ENCODE measurements around the gene CD8B. TPM values are rescaled to one million over a fixed set of nuclear protein-coding genes. Genes with fewer than 3 reads are reported as not detected.

CD8B gene
- total and polyA plus RNA-seq, 2 of the 8 experiments (the other 6 are each of a cell fraction or from before 2014, with no cell fraction given) = 0.35 to 0.63 TPM

DNA sequence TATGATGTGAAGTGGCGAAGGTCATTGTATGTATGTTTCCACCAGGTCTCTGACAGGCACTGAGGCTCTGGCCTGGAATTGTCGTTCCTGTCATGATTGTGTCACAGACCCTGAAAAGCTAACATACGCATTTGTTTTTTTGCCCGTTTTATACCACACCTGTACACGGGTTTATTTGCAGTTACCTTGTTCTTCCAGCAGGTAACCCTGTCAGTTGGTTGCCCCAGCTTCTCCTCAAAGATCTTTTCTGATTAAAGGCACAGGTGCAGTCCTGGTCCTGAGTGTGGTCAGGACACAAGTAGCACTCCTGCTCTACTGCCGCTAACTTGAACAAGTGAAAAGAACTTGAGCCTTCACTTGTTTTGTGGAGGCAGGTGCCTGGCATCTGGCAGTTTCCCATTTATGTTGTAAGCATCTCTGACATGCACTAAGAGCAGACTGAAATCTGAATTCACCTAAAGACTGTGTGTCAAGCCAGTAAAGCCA, 90.8 kb downstream of the CD8B start:
- Histone ChIP-seq H4K20me1 (replicated peaks in 1 of 2; ENCODE audit: control insufficient read depth in 1 of 2, insufficient read depth in 2 of 2, low read length in 2 of 2) (peaks cover 0 to 4% of the 10 kb centered on the region in 2 experiments), H3K4ac (replicated peaks; ENCODE audit: insufficient read length, low read depth, low read length) (no peak overlapping the region), H3K18ac (ENCODE audit: extremely low read depth, low read length) (no peak overlapping the region), H3K79me1 (ENCODE audit: low read depth, low read length) (no peaks in the 10 kb centered on the region), H3K27me3 (replicated peaks in 1 of 4; ENCODE audit: control insufficient read depth in 3 of 4, extremely low read depth in 1 of 4, insufficient read depth in 3 of 4, low read length in 3 of 4) (no peaks in the 10 kb centered on the region), H2AK5ac (ENCODE audit: low read depth, low read length) (no peak overlapping the region), H2BK5ac (ENCODE audit: low read depth, low read length) (no peak overlapping the region), H3K23ac (ENCODE audit: insufficient read length) (no peak overlapping the region), H4K91ac (replicated peaks; ENCODE audit: insufficient read length, low read length) (no peak overlapping the region), H3K4me2 (ENCODE audit: insufficient read depth in 1 of 2, low read depth in 2 of 2, low read length in 2 of 2) (no peak overlapping the region), H2BK120ac (replicated peaks; ENCODE audit: low read depth, low read length) (no peak overlapping the region), H3K56ac (replicated peaks; ENCODE audit: insufficient read length, low read depth, low read length) (no peak overlapping the region), H3K27ac (ENCODE audit: low read depth, low read length) (no peak overlapping the region), H2BK20ac (ENCODE audit: low read length) (no peak overlapping the region), H3K23me2 (ENCODE audit: low read depth, low read length) (no peaks in the 10 kb centered on the region), H4K8ac (ENCODE audit: extremely low read depth, insufficient read depth, low read length) (no peak overlapping the region), H2BK12ac (ENCODE audit: low read depth, low read length) (no peak overlapping the region), H2AFZ (ENCODE audit: low read length) (no peak overlapping the region), H3K9ac (replicated peaks in 1 of 4; ENCODE audit: extremely low read depth in 1 of 4, low read depth in 3 of 4, low read length in 3 of 4) (no peak overlapping the region), H3K14ac (ENCODE audit: insufficient read length) (no peak overlapping the region), H3K4me3 (ENCODE audit: extremely low read depth in 1 of 4, insufficient read depth in 2 of 4, low read depth in 3 of 4, low read length in 4 of 4) (no peak overlapping the region), H3K4me1 (replicated peaks in 1 of 4; ENCODE audit: control insufficient read depth in 3 of 4, insufficient read depth in 4 of 4, low read length in 3 of 4) (peaks cover 0 to 3% (median 0%) of the 10 kb centered on the region in 4 experiments; a peak in 1 of 7 replicates), H3K36me3 (ENCODE audit: control insufficient read depth in 2 of 4, insufficient read depth in 4 of 4, low read length in 3 of 4) (peaks cover 0 to 38% (median 26%) of the 10 kb centered on the region in 4 experiments; a peak in 7 of 8 replicates), H4K5ac (ENCODE audit: insufficient read length, low read depth, low read length) (no peak overlapping the region), H2BK15ac (ENCODE audit: low read length) (no peak overlapping the region), H3K79me2 (ENCODE audit: control insufficient read depth in 1 of 2, insufficient read depth in 2 of 2, low read length in 2 of 2) (no peaks in the 10 kb centered on the region), H3K9me3 (ENCODE audit: insufficient read depth in 2 of 2, low read depth in 1 of 2, low read length in 1 of 2) (no peaks in the 10 kb centered on the region)
- WGBS, 2 experiments (ENCODE audit: extremely low coverage in 1 of 2, insufficient coverage in 1 of 2, insufficient read length in 1 of 2, insufficient replicate concordance in 2 of 2, low coverage in 1 of 2, low lambda C conversion rate in 2 of 2, missing lambda C conversion rate in 1 of 2) = 92% methylated on average over 6 of the region's 6 CpGs; no CpG with 5 or more reads in 1 of the 2 experiments
- TF ChIP-seq EZH2 (IDR thresholded peaks at IDR 0.05; ENCODE audit: low read depth, low read length, severe bottlenecking) (no peak), RXRA (IDR thresholded peaks at IDR 0.05; ENCODE audit: insufficient read depth, low read depth, low read length) (no peak), BACH1 (IDR thresholded peaks at IDR 0.05; ENCODE audit: low read length) (no peak), KDM4A (IDR thresholded peaks at IDR 0.05; ENCODE audit: low read depth, low read length, severe bottlenecking) (no peak), POU5F1 (IDR thresholded peaks at IDR 0.05; ENCODE audit: low read depth, low read length) (no peak), SP1 (IDR thresholded peaks at IDR 0.05; ENCODE audit: low read depth, low read length) (no peak), JUN (IDR thresholded peaks at IDR 0.05; ENCODE audit: low read depth, low read length) (no peak)
- DNase-seq (ENCODE audit: low read depth in 1 of 2, low spot score in 2 of 2) (no peak), FAIRE-seq (no peak)
- ChIA-PET POLR2A (ENCODE audit: partially characterized antibody) (interaction anchor here (1.1 to 1.2 kb wide), 2 partner anchors 10 to 23 kb away, joined by 3 to 4 read pairs; no protein-coding TSS in a partner anchor), CTCF (ENCODE audit: partially characterized antibody) (interaction anchor here (0.6 to 1.1 kb wide), 2 partner anchors 9 to 17 kb away, joined by 3 read pairs; no protein-coding TSS in a partner anchor)

Data from H1 (cell line).